ENCODE results near the gene IRF7.

Gene IRF7

DNA sequence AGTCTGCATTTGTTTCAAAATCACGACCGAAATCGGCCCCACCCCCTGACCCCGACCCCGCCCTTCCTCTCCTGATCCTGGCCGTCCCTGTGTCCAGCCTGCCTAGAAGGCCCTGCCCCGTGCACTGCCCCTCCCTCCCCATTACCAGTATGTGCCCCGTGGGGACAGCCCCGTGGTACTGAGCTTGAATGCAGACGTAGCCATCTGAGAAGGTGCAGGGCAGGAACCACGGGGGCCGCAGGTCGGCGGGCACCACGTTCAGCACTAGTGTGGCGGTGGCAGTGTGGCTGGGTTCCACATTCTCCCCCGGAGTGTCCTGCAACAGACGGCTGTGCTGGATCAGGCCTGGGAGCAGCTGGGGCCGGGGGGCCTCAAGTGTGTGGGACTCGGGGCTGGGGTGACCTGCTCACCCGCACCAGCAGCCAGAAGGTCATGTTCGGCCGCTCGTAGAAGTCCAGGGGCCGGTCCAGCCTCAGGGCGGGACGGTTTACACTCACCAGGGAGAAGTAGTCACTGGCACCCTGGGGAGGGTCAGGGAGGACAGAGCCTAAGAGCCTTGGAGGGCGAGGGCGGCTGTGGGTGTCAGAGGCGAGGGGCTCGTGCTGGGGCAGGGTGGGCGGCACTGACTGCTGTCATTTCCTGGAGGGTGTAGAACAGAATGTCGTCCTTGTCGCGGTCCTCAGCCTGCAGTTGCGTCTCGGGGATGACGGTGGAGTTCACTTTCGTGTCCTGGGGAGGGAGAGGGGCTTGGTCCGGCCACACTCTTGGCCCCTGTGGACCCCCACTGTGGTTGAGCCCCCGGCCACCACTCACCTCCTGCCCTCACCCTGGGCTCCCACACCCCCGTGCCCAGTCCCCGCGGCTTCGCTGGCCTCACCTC lies 5.4 kb upstream of the IRF7 start:
- DNase-seq: no peak

DNA sequence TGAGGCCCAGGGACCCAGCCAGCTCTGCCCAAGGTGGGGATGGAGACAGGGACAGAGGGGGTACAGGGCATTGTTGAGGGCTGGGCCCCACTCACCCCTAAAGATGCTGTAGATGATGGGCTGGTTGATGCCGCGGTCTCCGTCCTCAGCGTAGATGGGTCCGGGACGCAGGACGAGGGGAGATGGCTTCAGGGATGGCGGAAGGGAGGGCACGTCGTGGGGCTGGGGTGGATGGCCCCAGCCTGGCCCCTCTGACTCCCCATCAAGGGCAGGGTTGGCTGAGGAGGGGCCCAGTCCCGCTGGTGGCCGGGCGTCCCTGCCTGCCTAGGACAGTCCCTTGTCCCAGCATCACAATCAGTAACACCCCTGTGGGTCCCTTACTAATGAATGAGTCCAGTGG lies 4.5 kb upstream of the IRF7 start:
- no peak for DNase-seq

DNA sequence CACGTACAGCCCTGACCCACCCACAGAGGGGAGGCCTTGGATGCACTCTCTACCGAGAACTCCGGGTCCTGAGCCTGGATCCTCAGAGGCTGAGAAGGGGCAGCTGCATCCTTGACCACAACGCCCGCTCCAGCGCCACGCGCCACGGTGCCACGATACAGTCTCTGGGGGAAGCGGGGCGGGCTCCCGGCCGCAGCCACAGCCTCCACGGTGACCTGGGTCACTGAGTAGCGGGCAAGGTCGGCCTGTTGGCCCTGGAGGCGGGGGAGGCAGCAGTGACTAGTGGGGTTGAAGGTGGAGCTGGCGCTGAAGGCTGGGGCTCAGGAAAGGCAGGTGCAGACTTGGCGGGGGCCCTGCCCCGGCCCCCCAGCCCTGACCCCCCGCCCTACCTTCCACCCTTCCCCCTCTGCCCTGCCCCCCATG lies 3.9 kb upstream of the IRF7 start:
- no peak for DNase-seq

DNA sequence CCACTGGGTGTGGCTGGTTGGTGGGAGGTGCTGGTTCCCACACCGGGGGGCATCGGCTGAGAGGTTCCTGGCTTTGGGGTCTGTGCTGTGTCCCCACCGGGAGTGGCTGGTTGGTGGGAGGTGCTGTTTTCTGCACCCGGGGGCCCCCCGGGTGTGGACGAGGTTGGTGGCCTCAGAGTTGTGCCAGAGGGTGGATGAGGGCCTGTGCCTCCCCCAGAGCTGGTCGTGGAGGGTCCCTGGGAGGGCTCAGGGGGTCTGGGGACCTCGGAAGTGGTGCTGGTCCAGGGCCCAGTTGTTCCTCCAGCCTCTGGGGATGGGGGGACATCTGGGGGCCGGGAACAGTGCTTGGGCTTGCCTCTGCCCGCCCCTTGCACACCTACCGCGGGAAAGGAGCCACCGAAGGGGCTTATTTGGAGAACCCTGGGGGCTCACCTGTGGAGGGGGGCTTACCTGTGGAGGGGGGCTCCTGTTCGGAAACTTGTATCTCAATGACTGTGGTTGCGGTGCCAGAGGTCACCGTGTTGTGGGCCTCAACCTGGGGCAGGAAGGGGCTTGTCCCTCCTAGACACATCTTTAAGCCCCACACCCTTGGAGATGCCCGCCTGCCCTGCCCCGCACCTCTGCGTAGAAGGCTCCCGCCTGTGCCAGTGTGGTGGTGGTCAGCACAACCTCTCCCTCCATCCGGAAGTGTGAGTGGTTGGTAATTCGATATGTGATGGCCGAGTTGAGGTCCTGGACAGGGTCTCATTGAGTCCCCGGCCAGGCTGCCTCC lies 3.3 kb upstream of the IRF7 start:
- no peak for DNase-seq

DNA sequence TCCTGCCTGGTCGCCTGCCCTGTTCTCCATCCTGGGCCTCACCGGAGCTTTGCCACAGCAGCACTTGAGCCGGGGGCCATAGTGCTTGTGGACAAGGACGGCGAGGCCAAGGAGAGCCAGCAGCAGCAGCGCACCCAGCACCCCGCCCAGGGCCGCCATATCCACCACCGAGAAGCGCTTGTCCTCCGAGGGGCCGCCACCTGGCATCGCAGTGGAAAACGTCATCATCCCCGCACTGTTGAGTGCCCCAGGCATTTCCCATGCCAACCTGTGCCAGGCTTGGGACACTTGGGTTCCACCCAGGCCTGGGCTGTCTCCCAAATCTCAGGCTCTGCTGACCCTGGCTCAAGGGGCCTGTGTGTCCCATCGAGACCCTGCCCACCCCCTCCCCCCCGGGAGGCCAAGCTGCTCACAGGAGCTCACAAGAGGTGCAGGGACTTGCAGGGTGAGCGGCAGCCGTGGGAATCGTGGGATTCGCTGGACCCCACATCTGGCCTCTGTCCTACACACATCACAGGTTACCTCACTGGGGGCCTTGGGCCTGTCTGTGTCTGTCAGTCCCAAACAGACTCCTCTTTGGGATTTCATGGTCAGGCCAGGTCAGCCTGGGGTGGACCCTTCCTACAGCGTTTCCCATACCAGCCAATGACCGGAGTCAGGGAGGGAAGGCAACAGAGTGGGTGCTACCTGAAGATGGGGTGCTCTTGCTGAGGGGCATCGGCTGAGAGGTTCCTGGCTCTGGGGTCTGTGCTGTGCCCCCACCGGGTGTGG lies 2.3 kb upstream of the IRF7 start:
- no peak for DNase-seq

DNA sequence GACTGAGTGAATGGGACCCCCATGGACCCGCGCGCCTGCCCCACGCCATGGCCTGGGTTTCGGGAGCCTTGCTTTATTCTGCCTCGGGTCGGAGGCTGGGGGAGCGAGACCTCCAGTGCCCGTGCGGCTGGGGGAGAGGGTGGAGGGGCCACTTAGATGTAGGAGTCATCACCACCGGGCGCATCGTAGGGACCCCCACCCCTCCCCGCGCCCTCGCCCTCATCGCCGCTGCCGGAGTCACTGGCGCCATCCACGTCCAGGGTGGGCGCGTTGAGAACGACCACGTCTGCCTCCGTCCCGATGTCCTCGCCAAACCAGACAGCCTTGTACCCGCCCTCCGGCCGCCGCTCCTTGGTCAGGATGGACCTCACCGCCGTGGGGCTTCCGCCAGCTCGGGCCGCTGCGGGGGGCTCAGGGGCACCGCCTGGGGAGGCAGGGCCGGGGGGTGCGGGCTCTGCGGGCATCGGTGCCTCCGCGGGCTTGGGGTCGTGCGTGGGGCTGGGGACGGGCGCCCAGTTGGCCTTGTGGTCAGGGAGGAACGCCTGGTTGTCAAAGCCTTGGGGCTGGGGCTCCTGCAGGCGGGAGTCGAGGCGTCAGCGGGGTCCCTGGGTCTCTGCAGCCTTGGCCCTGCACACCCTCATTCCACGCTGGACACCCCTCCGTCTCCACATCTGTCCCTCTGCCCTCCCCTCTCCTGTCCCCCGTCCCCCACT lies 1.6 kb upstream of the IRF7 start:
- no peak for DNase-seq

DNA sequence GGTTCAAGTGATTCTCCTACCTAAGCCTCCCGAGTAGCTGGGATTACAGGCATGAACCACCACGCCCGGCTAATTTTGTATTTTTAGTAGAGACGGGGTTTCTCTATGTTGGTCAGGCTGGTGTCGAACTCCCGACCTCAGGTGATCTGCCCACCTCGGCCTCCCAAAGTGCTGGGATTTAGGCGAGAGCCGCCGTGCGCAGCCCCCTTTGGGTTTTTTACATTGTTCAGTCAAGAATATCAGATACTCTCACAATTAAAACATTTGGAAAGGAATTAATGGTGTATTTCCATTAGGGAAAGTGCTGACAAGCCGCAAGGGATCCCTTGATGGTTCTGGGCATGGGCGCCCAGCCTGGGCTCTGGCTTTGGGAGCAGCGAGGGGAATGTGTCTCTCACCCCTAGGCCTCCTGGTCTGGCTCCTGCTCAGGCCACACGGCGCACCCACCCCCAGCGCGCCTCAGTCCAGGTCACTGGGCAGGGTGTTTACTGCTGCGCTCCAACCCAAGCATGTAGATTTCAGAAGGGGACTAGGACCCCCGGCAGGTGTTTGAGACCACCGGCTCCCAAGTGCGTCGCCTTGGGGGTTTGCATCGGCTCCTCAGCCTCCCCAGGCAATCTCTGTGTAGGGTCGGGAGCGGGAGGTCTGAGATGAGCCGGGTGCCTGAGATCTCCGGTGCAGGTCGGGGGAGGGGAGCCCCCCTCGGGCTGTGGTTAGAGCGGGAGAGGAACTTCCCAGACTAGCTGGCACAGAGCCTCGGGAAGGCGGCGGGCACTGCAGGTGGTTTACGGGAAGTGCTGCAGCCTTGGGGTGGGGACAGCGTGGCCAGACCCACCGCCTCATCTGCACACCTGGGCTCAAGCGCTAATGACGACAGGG lies 809 bp upstream of the IRF7 start:
- DNase-seq: no peak

DNA sequence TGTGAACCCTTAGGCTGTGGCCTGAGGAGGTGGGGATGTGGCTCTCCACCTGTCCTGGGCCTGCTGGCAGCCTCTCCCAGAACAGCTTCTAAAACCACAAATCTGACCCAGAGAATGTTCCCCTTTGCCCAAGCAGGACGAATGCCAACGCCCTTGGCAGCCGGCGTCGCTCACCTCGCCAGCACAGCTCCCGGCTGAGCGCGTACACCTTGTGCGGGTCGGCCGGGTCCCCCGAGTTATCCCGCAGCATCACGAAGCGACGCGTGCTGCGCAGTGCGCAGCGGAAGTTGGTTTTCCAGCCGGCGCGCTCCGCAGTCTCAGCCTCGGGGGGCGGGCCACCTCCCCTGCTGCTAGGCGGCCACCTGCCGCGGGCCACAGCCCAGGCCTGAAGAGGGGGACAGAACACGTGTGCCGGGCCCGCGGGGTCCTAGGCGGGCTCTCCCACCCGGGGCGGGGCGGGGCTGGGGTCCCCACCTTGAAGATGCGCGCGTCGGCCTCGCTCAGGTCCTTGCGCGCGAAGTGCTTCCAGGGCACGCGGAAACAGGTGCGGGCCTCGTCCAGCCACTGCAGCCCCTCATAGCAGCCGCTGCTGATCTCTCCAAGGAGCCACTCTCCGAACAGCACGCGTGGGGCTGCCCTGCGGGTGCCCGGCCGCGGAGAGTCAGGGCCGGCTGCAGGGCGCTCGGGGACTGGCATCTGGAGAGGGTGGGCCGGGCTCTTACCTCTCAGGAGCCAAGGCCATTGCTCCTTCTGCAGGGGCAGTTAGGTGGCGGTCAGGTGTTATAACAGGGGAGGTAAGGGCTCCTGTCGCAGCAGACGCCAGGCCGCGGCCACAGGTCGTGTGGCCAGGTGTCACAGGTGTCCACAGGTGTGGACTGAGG lies 887 bp downstream of the IRF7 start:
- no peak for DNase-seq

DNA sequence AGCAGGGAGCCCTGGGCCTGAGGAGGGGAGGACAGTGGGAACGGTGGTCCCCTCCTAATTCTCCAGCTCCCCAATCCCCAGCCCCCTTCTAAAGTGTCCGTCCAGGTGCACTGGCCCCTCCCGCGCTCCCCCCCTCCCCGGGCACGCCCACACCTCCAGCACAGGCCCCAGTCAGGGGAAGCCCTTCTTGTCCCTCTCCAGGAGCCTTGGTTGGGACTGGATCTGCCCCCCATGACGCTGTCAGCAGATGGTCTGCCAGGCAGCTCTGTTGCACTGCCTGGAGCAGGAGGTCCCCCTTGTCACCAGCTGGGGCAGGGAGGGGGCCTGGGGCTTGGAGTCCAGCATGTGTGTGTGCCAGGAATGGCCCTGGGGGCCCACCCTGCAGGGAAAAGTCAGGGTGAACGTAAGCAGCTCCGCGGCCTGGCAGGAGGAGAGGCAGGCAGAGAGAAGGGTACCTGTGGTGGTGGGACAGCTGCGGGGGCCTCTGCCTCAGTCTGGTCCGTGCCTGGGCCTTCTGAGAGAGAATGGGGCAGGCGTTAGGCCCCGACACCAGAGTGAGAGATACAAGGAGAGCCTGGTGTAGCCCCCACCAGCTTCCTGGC lies 1.6 kb downstream of the IRF7 start:
- no peak for DNase-seq

DNA sequence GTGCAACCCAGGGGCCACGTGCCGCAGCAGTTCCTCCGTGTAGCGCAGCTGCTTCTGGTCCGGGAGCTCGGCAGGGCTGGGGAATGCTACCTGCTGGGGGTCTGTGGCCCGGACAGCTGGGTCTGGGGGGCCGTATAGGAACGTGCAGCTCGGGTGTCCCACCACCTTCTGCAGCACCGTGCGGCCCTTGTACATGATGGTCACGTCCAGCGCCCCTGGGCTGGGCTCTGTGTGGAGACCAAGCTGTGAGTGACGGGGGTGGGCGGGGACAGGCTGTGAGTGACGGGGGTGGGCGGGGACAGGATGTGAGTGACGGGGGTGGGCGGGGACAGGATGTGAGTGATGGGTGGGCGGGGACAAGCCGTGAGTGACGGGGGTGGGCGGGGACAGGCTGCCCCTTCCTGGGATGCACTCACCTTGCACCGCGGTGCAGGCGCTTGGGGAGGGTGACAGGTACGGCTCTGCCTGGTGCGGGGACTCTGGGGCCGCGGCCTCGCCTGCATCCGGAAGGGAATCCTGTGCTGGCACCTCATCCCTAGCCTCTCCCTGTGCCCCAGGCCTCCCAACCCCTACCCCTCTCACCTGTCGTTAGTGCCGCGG lies 2.3 kb downstream of the IRF7 start:
- peak; percentile 76 for DNase-seq

DNA sequence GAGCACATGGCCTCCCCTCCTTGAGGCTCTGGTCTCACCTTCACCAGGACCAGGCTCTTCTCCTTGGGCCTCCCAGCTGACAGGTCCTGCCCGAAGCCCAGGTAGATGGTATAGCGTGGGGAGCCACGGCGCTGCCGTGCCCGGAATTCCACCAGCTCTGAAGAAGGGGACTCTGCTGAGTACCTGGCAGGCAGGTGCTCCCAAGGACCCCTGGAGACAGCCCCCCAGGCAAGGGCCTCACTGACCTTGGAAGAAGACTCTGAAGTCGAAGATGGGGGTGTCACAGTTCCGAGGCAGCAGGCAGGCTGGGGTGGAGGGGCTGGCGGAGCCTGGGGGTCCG lies 2.8 kb downstream of the IRF7 start:
- DNase-seq: no peak

DNA sequence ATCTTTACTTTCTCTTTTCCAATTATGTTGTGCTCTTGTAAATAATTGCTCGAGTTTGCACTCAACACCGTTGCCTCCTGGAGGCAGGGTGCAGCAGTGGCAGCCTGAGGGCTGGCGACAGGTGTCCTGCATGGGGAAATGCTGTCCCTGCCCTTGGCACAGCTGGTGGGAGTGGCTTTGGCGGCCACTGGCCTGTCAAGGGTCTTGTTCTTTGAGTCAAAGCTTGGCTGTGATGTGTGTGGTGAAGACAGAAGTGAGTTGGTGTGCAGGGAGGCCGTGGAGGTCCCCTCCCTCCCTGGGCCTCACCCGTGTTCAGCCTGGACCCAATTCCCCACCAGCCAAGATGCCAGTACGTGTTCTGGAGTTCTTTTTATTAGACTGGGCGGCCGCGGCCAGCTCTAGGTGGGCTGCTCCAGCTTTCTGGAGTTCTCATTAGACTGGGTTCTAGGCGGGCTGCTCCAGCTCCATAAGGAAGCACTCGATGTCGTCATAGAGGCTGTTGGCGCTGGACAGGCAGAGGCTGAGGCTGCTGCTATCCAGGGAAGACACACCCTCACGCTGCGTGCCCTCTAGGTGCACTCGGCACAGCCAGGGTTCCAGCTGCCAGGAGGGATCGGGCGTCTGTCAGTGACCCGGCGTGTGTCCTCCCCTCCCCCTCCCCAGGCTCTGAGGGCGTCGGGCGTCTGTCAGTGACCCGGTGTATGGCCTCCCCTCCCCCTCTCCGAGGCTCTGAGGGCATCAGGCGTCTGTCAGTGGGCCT lies 3.4 kb downstream of the IRF7 start:
- DNase-seq: no peak

DNA sequence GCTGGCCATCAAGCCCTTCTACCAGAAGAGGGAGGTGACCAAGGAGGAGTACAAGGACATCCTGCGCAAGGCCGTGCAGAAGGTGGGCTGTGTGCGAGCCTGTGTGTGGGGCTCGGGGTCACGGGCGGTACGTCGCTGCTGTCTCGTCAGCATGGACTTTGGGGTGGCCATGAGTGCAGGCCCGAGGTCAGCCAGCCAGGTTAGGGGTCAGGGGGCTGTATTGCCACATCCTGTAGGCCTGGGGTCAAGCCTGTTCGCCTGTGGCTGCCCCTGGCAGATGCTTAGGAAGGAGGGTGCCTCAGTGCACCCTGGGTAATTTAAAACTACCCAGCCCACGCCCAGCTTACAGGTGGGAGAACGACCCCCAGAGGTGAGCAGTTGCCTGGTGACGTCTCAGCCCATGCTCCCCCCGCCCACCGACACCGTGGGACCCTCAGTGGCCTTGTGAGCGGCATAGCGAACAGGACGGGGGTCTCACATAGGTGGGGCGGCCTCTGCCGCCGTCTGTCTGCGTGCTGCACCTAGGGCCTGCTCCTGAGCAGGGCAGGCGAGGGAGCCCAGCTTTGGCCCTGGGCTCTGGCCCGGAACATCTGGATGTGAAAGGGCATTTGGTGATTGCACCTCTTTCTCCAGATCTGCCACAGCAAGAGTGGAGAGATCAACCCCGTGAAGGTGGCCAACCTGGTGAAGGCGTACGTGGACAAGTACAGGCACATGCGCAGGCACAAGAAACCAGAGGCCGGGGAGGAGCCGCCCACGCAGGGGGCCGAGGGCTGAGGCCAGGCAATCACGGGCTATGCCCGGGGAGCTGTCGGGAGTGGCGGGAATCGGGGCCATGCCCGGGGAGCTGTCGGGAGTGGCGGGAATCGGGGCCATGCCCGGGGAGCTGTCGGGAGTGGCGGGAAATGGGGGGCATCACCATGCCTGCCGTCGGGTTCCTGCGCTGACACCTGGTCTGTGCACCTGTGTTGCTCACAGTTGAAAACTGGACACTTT lies 4.5 kb downstream of the IRF7 start:
- DNase-seq: no peak

DNA sequence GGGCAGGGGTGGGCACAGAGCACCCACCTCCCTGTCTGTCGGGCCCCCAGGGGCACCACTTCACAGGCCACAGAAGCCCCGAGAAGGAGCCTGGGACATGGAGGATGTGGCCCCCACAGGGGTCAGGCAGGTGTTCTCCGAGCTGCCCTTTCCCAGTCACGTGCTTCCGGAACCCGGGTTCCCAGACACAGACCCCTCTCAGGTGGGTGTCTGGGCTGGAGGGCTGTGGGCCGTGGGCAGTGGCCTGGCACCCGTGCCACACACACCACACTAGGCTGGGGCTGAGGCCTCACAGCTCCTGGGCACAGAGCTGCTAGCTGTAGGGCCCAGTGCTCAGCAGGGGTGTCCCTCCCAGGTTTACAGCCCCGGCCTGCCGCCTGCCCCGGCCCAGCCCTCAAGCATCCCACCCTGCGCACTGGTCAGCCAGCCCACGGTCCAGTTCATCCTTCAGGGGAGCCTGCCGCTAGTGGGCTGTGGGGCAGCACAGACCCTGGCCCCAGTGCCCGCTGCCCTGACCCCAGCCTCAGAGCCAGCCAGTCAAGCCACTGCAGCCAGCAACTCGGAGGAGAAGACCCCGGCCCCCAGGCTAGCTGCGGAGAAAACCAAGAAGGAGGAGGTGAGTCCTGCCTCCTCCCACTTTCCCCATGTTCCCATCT lies 5.5 kb downstream of the IRF7 start:
- no peak for DNase-seq

DNA sequence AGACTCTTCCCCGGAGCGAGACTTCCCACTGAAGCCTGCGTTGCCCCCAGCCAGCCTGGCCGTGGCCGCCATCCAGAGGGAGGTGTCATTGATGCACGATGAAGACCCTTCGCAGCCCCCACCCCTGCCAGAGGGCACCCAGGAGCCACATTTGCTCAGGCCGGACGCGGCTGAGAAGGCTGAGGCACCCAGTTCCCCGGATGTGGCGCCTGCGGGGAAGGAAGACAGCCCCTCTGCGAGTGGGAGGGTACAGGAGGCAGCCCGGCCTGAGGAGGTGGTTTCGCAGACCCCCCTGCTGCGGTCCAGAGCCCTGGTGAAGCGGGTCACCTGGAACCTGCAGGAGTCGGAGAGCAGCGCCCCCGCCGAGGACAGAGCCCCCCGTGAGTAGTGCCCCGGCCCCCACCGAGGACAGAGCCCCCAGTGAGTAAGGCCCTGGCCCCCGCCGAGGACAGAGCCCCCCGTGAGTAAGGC lies 6.4 kb downstream of the IRF7 start:
- DNase-seq: no peak

DNA sequence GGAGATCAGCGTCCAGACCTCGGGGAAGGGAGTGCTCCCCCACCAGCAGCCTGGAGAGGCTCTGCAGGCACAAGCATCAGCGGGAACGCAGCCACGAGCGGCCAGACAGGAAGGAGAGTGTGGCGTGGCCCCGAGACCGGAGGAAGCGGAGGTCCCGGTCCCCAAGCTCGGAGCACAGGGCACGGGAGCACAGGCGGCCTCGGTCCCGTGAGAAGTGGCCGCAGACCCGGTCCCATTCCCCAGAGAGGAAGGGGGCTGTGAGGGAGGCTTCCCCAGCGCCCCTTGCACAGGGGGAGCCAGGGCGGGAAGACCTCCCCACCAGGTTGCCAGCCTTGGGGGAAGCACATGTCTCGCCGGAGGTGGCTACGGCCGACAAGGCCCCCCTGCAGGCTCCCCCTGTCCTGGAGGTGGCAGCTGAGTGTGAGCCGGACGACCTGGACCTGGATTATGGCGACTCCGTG lies 6.9 kb downstream of the IRF7 start:
- DNase-seq: no peak
